Measurements from ENCODE around the gene TNIP2.

- TF ChIP-seq JUN (IDR thresholded peaks at IDR 0.05; ENCODE audit: low read depth, low read length) (no peak), BRCA1 (IDR thresholded peaks at IDR 0.05; ENCODE audit: low read depth, low read length) (no peak), POLR2AphosphoS5 (IDR thresholded peaks at IDR 0.05; ENCODE audit: low read depth, low read length) (no peak), NRF1 (IDR thresholded peaks at IDR 0.05; ENCODE audit: low read depth, low read length) (no peak), POLR2A (IDR thresholded peaks at IDR 0.05; ENCODE audit: control extremely low read depth in 1 of 2, low read depth in 2 of 2, low read length in 2 of 2) (no peak), EZH2 (IDR thresholded peaks at IDR 0.05; ENCODE audit: low read depth, low read length, severe bottlenecking) (no peak)
- TF ChIP-seq, protein P1, sequence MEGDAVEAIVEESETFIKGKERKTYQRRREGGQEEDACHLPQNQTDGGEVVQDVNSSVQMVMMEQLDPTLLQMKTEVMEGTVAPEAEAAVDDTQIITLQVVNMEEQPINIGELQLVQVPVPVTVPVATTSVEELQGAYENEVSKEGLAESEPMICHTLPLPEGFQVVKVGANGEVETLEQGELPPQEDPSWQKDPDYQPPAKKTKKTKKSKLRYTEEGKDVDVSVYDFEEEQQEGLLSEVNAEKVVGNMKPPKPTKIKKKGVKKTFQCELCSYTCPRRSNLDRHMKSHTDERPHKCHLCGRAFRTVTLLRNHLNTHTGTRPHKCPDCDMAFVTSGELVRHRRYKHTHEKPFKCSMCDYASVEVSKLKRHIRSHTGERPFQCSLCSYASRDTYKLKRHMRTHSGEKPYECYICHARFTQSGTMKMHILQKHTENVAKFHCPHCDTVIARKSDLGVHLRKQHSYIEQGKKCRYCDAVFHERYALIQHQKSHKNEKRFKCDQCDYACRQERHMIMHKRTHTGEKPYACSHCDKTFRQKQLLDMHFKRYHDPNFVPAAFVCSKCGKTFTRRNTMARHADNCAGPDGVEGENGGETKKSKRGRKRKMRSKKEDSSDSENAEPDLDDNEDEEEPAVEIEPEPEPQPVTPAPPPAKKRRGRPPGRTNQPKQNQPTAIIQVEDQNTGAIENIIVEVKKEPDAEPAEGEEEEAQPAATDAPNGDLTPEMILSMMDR (IDR thresholded peaks at IDR 0.05; ENCODE audit: control extremely low read depth in 1 of 3, insufficient read depth in 1 of 3, low read depth in 1 of 3, low read length in 3 of 3), result no peak
These were observed 29.5 kb upstream of the TNIP2 start for GRCh38 chr4:2785613-2786012.
